HG03432 (cell line): ENCODE data around the gene LYPD5.
A peak's percentile ranks its signal among the peaks of the same experiment; 100 is the strongest.
"Not testable (repeated sequence)": the region's sequence is repeated elsewhere in the genome, so short reads cannot be mapped to it uniquely, and the experiment has no call there.

ENCODE experiments used
- ATAC-seq: cut with Tn5 transposase; IDR thresholded peaks from one replicate; pipeline ENCODE4 v1.9.1; 2021; ENCODE audit warnings: mild to moderate bottlenecking, moderate library complexity; ENCODE audit not compliant: unreplicated experiment

LYPD5 gene

DNA sequence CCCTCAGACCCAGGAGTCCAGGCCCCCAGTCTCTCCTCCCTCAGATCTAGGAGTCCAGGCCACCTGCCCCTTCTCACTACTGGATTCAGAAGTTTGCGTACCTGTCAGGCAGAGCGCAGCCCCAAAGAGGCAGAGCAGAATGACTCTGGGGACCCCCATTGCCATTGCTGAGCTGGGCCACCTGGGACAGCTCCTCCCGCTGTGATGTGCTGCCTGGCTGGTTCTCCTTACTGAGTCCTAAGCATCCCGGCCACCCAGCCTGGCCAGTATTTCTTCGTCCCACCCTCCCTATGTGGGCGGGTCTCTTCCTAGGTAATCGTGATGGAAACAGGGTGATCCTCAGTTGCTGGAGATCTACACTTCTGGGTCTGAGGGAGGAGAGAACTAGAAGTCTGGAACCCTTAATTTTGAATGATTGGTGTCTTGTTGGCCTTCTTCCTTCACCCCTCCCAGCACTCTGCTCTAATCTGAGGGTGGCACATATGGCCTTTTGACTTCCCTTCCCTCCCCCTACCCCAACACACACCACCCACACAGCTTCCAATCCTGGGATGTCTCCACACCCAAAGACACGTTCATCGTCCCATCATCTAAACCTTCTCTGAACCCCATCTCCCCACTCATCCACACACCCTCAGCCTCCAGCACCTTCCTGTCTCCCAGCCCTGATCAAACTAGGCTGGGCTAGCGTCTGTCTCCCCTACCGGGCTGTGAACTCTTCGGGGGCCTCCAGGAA lies at the start of gene LYPD5:
LYPD5 (minus strand) TSS at position 232 of the 736 bp plus-strand sequence; CDS start at position 165, 67 bp downstream.
- ATAC-seq, result no peak

- ATAC-seq, result no peak
Measured at GRCh38 chr19:43848821-43849220, 46.6 kb upstream of the LYPD5 start.

- ATAC-seq, result no peak
Measured at GRCh38 chr19:43847884-43848283, 45.6 kb upstream of the LYPD5 start.

- no peak for ATAC-seq
Measured at GRCh38 chr19:43847246-43847645, 45.0 kb upstream of the LYPD5 start.

DNA sequence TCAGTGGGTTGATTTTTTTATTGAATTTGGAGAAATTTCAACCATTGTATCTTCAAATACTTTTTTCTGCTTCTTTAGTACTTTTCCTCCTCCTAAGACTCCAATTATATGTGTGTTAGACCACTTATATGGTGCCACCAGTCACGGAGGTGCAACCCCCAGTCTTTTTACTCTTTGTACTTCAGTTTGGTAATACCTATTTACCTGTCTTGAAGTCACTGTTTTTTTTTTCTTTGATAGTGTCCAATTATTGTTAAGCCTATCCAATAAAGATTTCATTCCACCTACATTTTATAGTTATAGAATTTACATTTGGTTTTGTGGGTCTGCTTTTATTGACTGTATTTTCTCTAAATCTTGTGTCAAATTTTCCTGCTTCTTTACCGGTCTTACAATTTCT lies 39.8 kb upstream of the LYPD5 start:
- ATAC-seq, result no peak

DNA sequence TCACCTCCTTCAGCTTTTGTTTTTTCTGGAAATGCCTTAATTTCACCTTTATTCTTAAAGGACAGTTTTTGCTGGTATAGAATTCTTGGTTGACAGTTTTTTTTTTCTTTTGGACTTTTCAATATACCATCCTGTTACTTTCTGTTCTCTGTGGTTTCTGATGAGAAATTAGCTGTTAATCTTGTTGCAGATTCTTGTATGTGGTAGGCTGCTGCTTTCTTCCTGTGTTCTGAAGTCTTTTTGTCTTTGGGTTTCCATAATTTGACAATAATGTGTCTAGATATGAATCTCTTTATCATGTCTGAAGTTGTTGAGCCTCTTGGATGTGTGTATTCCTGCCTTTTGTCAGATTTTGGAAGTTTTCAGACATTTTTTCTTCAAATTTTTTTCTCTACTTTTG lies 36.9 kb upstream of the LYPD5 start:
- no peak for ATAC-seq

DNA sequence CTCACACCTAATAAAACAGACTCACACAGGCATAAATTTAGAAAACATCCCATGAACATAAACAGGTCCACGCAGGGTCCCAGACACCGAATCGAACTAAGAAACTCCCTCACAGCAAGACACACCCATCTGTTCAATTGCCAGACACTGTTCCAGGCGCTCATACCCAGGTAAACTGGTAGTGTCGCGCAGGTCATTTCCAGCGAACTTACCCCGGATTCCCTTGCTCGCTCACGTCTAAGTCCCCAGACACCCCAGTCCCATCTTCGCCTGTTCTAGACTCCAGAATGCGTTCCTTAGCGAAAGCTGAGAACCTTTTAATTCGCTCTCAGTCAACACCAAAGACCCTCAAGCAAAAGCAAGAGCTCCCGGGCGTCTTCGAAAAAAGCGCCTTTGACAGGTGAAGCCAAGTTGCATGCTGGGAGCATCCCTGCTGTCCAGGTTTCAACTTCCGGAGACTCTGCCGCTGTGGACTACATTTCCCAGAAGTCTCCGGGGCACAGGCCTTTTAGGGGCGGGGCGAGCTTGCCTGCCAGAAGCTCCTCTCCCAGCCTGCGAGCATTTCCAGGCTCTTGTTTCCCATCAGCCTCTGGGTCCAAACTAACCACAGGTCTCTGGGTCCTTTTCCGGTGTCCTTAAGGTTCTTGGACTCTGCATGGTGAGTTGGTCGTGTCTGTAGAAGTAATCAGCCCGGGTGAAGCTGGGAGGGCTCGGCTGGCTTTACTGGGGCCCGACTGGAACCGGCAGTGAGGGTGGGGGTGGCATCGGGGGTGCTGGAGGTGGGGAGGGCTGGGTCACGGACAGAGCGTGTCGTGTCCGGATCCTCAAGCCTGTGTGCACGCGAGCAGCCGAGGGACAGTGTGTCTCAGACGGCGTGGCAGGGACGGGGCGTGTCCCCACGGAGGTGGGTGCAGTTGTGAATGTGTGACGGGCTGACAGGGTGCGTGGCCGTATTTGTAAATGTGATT lies 24.8 kb upstream of the LYPD5 start, which contains the start of gene ZNF283:
ZNF283 (plus strand) TSS at position 535 of the 968 bp plus-strand sequence. CDS start 6,184 bp downstream, outside the sequence.
- peak; percentile 84 for ATAC-seq

DNA sequence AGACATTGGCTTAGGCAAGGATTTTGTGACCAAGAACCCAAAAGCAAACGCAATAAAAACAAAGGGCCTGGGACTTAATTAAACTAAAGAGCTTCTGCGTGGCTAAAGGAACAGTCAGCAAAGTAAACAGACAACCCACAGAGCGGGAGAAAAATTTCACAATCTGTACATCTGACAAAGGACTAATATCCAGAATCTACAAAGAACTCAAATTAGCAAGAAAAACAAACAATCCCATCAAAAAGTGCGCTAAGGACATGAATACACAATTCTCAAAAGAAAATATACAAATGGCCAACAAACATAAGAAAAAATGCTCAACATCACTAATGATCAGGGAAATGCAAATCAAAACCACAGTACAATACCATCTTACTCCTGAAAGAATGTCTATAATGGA lies 22.3 kb upstream of the LYPD5 start:
- ATAC-seq, result not testable (repeated sequence)

- ATAC-seq, result not testable (repeated sequence)
Measured at GRCh38 chr19:43823856-43824255, 21.6 kb upstream of the LYPD5 start.

DNA sequence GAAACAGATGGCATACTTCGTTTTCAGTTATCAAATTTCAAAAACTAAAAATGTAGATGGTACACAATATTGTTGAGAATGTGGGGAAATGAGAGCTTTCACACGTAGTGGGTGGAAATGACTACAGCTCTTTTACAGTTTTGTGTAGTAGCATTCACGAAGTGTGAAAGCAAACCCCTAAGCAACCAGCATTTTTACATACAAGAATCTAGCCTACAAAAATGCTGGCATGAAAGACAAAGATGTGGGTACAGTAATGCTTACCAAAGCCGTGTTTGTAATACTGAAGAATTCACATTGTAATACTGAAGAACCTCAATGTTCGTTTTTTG lies 18.6 kb upstream of the LYPD5 start:
- ATAC-seq, result no peak

GRCh38 chr19:43820098-43820883 lies 18.0 kb upstream of the LYPD5 start:
- no peak for ATAC-seq

DNA sequence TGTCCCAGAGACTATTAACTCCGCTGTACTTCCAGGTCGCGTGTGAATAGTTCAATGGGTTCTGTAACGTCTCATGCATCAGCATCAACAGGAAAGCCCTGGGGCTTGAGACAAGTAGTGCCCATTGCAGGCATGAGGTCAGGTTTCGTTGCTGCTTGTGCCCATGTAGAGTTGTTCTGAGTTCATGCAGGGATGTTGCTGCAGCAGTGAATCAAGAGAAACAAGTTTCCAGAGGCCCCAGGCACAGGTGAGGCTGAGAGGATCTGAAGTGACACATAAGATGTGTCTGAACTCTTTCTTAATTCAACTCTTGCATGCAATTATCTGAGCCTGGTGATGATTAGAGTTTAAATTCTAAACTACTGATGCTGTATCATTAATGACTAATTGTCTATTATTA lies 16.3 kb upstream of the LYPD5 start:
- no peak for ATAC-seq

DNA sequence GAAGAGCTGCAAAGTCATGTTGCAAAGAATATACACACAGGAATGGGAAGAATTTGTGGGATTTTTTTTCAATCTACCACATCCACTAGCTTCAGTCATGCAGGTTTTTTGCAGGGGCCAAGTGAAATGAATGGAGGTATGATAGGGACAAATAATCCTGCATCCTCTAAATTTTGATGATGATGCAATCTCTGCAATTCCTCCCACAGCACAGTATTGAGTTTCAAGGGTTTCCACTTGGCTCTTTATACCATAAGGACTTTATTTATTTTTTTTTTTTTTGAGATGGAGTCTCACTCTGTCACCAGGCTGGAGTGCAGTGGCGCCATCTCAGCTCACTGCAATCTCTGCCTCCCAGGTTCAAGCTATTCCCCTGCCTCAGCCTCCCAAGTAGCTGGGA lies 15.2 kb upstream of the LYPD5 start:
- ATAC-seq, result not testable (repeated sequence)

- ATAC-seq, result no peak
Measured at GRCh38 chr19:43814663-43815352, 12.6 kb upstream of the LYPD5 start.

DNA sequence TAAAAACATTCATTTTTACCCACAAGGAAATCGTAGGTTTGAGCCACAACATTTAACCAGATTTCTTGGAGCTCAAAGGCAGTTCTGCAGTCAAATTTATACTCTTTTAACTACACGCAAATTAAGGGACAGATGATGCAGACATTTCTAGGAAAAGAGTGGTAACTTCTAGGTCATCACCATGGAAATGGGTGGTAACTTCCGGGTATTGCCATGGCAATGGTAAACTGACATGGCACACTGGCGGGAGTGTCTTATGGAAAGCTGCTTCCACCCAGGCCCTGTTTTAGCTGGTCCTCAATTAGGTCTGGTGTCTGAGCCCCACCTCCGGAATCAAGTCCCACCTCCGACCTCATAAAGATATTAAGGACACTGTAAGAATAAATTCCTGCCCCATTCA lies 10.4 kb upstream of the LYPD5 start:
- ATAC-seq, result no peak

DNA sequence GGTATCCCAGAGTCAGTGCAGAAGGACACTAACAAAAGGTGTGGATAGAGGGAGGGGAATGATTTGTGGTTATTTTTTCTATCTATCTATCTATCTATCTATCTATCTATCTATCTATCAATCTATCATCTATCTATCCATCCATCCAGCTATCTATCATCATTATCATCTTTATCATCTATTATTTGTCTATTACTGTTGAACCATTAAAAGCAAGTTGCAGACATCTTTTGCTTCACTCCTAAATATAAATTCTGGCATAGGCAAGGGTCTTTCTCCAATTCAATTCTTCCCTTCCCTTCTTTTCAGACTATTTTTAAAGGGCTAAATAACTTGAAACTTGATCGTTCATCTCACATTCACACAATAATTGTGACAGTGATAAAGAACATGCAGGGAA lies 10.0 kb upstream of the LYPD5 start:
- no peak for ATAC-seq

DNA sequence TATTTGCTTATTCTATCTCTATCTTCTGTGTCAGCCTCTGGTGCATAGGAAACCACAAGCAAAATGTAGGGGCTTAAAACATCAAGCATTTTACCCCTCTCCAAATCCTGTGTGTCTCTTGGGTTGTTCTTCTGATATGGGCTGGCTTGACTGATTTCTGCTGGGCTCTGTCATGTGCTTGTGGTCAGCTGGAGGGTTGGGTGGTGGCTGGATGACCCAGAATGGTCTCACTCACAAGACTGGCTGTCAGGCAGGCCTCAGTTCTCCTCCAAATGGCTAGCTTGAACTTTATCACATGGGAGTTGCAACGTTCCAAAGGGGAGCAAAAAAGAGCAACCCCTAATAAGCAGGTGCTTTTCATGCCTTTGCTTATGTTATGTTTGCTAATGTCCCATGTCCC lies 9.6 kb upstream of the LYPD5 start:
- ATAC-seq, result no peak

GRCh38 chr19:43809762-43810696 lies 7.8 kb upstream of the LYPD5 start:
- no peak for ATAC-seq

GRCh38 chr19:43807651-43808050 lies 5.4 kb upstream of the LYPD5 start:
- no peak for ATAC-seq
